ENCODE data around the gene GRK5.

DNA sequence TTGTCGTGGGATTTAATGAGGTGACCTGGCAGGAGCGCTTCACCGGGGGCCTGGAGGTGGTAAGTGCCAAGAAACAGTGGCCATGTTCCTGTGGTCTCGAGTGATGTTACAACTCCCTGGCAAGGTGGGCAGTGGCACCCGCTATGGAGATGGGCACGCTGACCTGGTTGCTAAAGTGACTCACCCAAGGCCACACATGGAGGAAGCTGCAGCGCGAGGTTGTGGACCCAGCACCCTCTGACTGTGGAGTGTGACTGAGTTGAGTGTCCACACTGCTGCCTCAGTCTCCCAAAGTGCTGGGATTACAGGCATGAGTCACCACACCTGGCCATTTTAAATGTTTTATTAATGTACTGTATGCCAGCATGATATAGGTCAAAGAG lies 261.9 kb downstream of the GRK5 start:
- TF ChIP-seq POLR2A (IDR thresholded peaks at IDR 0.05; ENCODE audit: low read depth, low read length) (no peak), TAF1 (IDR thresholded peaks at IDR 0.05; ENCODE audit: low read depth, low read length) (no peak), POLR2AphosphoS5 (IDR thresholded peaks at IDR 0.05; ENCODE audit: low read depth, low read length) (no peak), SPI1 (IDR thresholded peaks at IDR 0.05; ENCODE audit: low read depth, low read length) (no peak), POU2F2 (IDR thresholded peaks at IDR 0.05; ENCODE audit: low read depth, low read length) (no peak)
